ENCODE measurements around the gene ACTR10.

The ACTR10 gene

GRCh38 chr14:58200480-58200841 is 512 bp downstream of the ACTR10 start:
- no peak for DNase-seq (ENCODE audit: low read depth)
- TF ChIP-seq MAX (IDR thresholded peaks at IDR 0.05; ENCODE audit: low read depth, low read length) (no peak), POLR2A (IDR thresholded peaks at IDR 0.05; ENCODE audit: extremely low read depth, insufficient read length) (no peak), CTCF (IDR thresholded peaks at IDR 0.05; ENCODE audit: low read depth, low read length) (no peak), MYC (IDR thresholded peaks at IDR 0.05; ENCODE audit: low read depth, low read length) (no peak)
- peak overlapping the region; percentile 93 for H3K4me3 ChIP-seq (ENCODE audit: low read depth, low read length)

- no peak for TF ChIP-seq CTCF (IDR thresholded peaks at IDR 0.05; ENCODE audit: low read depth, low read length)
- TF ChIP-seq MAX (IDR thresholded peaks at IDR 0.05; ENCODE audit: low read depth, low read length): no peak
- no peak for TF ChIP-seq POLR2A (IDR thresholded peaks at IDR 0.05; ENCODE audit: extremely low read depth, insufficient read length)
- no peak for TF ChIP-seq MYC (IDR thresholded peaks at IDR 0.05; ENCODE audit: low read depth, low read length)
- peak overlapping the region; percentile 93 for H3K4me3 ChIP-seq (ENCODE audit: low read depth, low read length)
- peak; percentile 9 for DNase-seq (ENCODE audit: low read depth)
Measured at GRCh38 chr14:58200846-58201245, 897 bp downstream of the ACTR10 start.

GRCh38 chr14:58213176-58213575 is 13.2 kb downstream of the ACTR10 start:
- no peak overlapping the region for H3K4me3 ChIP-seq (ENCODE audit: low read depth, low read length)
- no peak for DNase-seq (ENCODE audit: low read depth)
- TF ChIP-seq POLR2A (IDR thresholded peaks at IDR 0.05; ENCODE audit: extremely low read depth, insufficient read length): no peak

GRCh38 chr14:58215191-58215914 is 15.4 kb downstream of the ACTR10 start:
- no peak overlapping the region for H3K4me3 ChIP-seq (ENCODE audit: low read depth, low read length)
- TF ChIP-seq MAX (IDR thresholded peaks at IDR 0.05; ENCODE audit: low read depth, low read length): no peak
- no peak for TF ChIP-seq POLR2A (IDR thresholded peaks at IDR 0.05; ENCODE audit: extremely low read depth, insufficient read length)
- no peak for TF ChIP-seq MYC (IDR thresholded peaks at IDR 0.05; ENCODE audit: low read depth, low read length)
- no peak for TF ChIP-seq CTCF (IDR thresholded peaks at IDR 0.05; ENCODE audit: low read depth, low read length)
- no peak for DNase-seq (ENCODE audit: low read depth)

- H3K4me3 ChIP-seq (ENCODE audit: low read depth, low read length): no peak overlapping the region
- no peak for DNase-seq (ENCODE audit: low read depth)
- TF ChIP-seq POLR2A (IDR thresholded peaks at IDR 0.05; ENCODE audit: extremely low read depth, insufficient read length): no peak
- no peak for TF ChIP-seq CTCF (IDR thresholded peaks at IDR 0.05; ENCODE audit: low read depth, low read length)
- no peak for TF ChIP-seq MAX (IDR thresholded peaks at IDR 0.05; ENCODE audit: low read depth, low read length)
- no peak for TF ChIP-seq MYC (IDR thresholded peaks at IDR 0.05; ENCODE audit: low read depth, low read length)
Measured at GRCh38 chr14:58216544-58216943, 16.6 kb downstream of the ACTR10 start.

- H3K4me3 ChIP-seq (ENCODE audit: low read depth, low read length): no peak overlapping the region
- TF ChIP-seq MAX (IDR thresholded peaks at IDR 0.05; ENCODE audit: low read depth, low read length): no peak
- TF ChIP-seq MYC (IDR thresholded peaks at IDR 0.05; ENCODE audit: low read depth, low read length): no peak
- TF ChIP-seq CTCF (IDR thresholded peaks at IDR 0.05; ENCODE audit: low read depth, low read length): no peak
- no peak for TF ChIP-seq POLR2A (IDR thresholded peaks at IDR 0.05; ENCODE audit: extremely low read depth, insufficient read length)
- no peak for DNase-seq (ENCODE audit: low read depth)
Measured at GRCh38 chr14:58227096-58227819, 27.3 kb downstream of the ACTR10 start.
